ENCODE results near the gene GTF3C4. TPM values are rescaled to one million over a fixed set of nuclear protein-coding genes. Genes with fewer than 3 reads are reported as not detected.

GTF3C4 gene
- polyA plus RNA-seq, 1 of the 3 experiments (the other 2 are of a cell fraction), result 2.8 TPM

GRCh38 chr9:132628746-132629145, 41.5 kb upstream of the GTF3C4 start:
- peaks cover 48 to 83% of the 10 kb centered on the region in 2 experiments for H3K36me3 ChIP-seq (replicated peaks in 1 of 2; ENCODE audit: control insufficient read depth in 1 of 2, insufficient read depth in 2 of 2, low read length in 1 of 2)
- DNase-seq, result no peak
- no peaks in the 10 kb centered on the region for H3K27me3 ChIP-seq (ENCODE audit: insufficient read depth)
- 92% methylated on average over 6 of the region's 8 CpGs for WGBS (ENCODE audit: low lambda C conversion rate)
- H3K4me1 ChIP-seq (ENCODE audit: control insufficient read depth in 1 of 2, insufficient read depth in 2 of 2, low read depth in 1 of 2, low read length in 1 of 2), result no peaks in the 10 kb centered on the region; a peak in 1 of 4 replicates
- CTCF ChIA-PET, result interaction anchor here (0.8 to 0.9 kb wide), 2 partner anchors 22 to 170 kb away, joined by 3 read pairs; no protein-coding TSS in a partner anchor
- peaks cover 3% of the 10 kb centered on the region; the same call in 1 of the 2 replicates for H4K20me1 ChIP-seq (ENCODE audit: insufficient read depth)
- no peak overlapping the region for H3K9ac ChIP-seq
- POLR2A ChIA-PET, result no interaction called here
- no peak overlapping the region for H3K4me2 ChIP-seq
- H3K4me3 ChIP-seq (ENCODE audit: low read depth in 2 of 2, low read length in 1 of 2), result no peak overlapping the region
- H3K9me2 ChIP-seq, result no peaks in the 10 kb centered on the region
- peaks cover 6% of the 10 kb centered on the region for H3F3A ChIP-seq (replicated peaks; ENCODE audit: insufficient read depth)
- TF ChIP-seq RXRA (IDR thresholded peaks at IDR 0.05; ENCODE audit: borderline replicate concordance, low read depth) (no peak), SMC3 (IDR thresholded peaks at IDR 0.05; ENCODE audit: low read depth, low read length) (no peak), NRF1 (IDR thresholded peaks at IDR 0.05; ENCODE audit: low read depth, low read length) (no peak), CHD2 (IDR thresholded peaks at IDR 0.05; ENCODE audit: low read length, partially characterized antibody) (no peak), FOSL2 (IDR thresholded peaks at IDR 0.05; ENCODE audit: borderline replicate concordance, low read depth) (no peak), MXI1 (IDR thresholded peaks at IDR 0.05; ENCODE audit: low read depth, low read length) (no peak), FOXJ3 (CRISPR knock-in tag; IDR thresholded peaks at IDR 0.05) (no peak)
- H3K9me3 ChIP-seq, result no peaks in the 10 kb centered on the region
- no peaks in the 10 kb centered on the region for H3K79me2 ChIP-seq (ENCODE audit: insufficient read depth)
- no peak overlapping the region for H3K27ac ChIP-seq (ENCODE audit: low read depth in 2 of 2, low read length in 1 of 2)
- no peak overlapping the region for H2AFZ ChIP-seq (ENCODE audit: low read depth)

- Histone ChIP-seq H3K4me3 (ENCODE audit: low read depth in 2 of 2, low read length in 1 of 2) (no peak overlapping the region), H3K9ac (no peak overlapping the region), H3K4me1 (ENCODE audit: control insufficient read depth in 1 of 2, insufficient read depth in 2 of 2, low read depth in 1 of 2, low read length in 1 of 2) (no peaks in the 10 kb centered on the region; a peak in 1 of 4 replicates), H3K79me2 (ENCODE audit: insufficient read depth) (no peaks in the 10 kb centered on the region), H3K9me3 (no peaks in the 10 kb centered on the region), H2AFZ (ENCODE audit: low read depth) (no peak overlapping the region), H3K4me2 (no peak overlapping the region), H3K36me3 (replicated peaks in 1 of 2; ENCODE audit: control insufficient read depth in 1 of 2, insufficient read depth in 2 of 2, low read length in 1 of 2) (peaks cover 50 to 74% of the 10 kb centered on the region in 2 experiments), H3K27me3 (ENCODE audit: insufficient read depth) (no peaks in the 10 kb centered on the region), H3K27ac (ENCODE audit: low read depth in 2 of 2, low read length in 1 of 2) (no peak overlapping the region), H3K9me2 (no peaks in the 10 kb centered on the region), H4K20me1 (ENCODE audit: insufficient read depth) (peaks cover 3% of the 10 kb centered on the region; the same call in 1 of the 2 replicates), H3F3A (replicated peaks; ENCODE audit: insufficient read depth) (peaks cover 6% of the 10 kb centered on the region)
- 93% methylated on average over 9 of the region's 9 CpGs for WGBS (ENCODE audit: low lambda C conversion rate)
- no peak for DNase-seq
- ChIA-PET CTCF (no interaction called here), POLR2A (no interaction called here)
- TF ChIP-seq EZH2phosphoT487 (IDR thresholded peaks at IDR 0.05; ENCODE audit: borderline replicate concordance, low read depth) (no peak), RCOR1 (IDR thresholded peaks at IDR 0.05; ENCODE audit: low read length) (no peak), ELF1 (IDR thresholded peaks at IDR 0.05) (no peak), NFIC (IDR thresholded peaks at IDR 0.05; ENCODE audit: borderline replicate concordance) (no peak), FOXM1 (IDR thresholded peaks at IDR 0.05; ENCODE audit: low read depth) (no peak), CHD2 (IDR thresholded peaks at IDR 0.05; ENCODE audit: low read length, partially characterized antibody) (no peak), EP300 (IDR thresholded peaks at IDR 0.05; ENCODE audit: borderline replicate concordance in 1 of 2, low read depth in 1 of 2, low read length in 1 of 2) (no peak), GATA2 (CRISPR knock-in tag; IDR thresholded peaks at IDR 0.05) (no peak)
- TF ChIP-seq, protein P1, sequence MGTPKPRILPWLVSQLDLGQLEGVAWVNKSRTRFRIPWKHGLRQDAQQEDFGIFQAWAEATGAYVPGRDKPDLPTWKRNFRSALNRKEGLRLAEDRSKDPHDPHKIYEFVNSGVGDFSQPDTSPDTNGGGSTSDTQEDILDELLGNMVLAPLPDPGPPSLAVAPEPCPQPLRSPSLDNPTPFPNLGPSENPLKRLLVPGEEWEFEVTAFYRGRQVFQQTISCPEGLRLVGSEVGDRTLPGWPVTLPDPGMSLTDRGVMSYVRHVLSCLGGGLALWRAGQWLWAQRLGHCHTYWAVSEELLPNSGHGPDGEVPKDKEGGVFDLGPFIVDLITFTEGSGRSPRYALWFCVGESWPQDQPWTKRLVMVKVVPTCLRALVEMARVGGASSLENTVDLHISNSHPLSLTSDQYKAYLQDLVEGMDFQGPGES (IDR thresholded peaks at IDR 0.05; ENCODE audit: low read depth, low read length), result no peak
- TF ChIP-seq, protein P2, sequence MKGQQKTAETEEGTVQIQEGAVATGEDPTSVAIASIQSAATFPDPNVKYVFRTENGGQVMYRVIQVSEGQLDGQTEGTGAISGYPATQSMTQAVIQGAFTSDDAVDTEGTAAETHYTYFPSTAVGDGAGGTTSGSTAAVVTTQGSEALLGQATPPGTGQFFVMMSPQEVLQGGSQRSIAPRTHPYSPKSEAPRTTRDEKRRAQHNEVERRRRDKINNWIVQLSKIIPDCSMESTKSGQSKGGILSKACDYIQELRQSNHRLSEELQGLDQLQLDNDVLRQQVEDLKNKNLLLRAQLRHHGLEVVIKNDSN (IDR thresholded peaks at IDR 0.05; ENCODE audit: borderline replicate concordance, low read depth), result no peak
- TF ChIP-seq, protein P3, sequence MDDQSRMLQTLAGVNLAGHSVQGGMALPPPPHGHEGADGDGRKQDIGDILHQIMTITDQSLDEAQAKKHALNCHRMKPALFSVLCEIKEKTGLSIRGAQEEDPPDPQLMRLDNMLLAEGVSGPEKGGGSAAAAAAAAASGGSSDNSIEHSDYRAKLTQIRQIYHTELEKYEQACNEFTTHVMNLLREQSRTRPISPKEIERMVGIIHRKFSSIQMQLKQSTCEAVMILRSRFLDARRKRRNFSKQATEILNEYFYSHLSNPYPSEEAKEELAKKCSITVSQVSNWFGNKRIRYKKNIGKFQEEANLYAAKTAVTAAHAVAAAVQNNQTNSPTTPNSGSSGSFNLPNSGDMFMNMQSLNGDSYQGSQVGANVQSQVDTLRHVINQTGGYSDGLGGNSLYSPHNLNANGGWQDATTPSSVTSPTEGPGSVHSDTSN (IDR thresholded peaks at IDR 0.05), result no peak
These were observed 40.1 kb upstream of the GTF3C4 start for GRCh38 chr9:132630116-132630515.
